DOHH2 (cell line): Measurements from ENCODE around the gene MAP6.

ENCODE experiments used
- H3F3A ChIP-seq: fragments of 200-600 bp; sonication (generic), shearing (Covaris generic); 2 replicates; pipeline ENCODE4 v1.6.0; 2016; ENCODE audit warnings: antibody characterized with exemption, mild to moderate bottlenecking; ENCODE audit not compliant: control insufficient read depth, insufficient read depth
- H3K27ac ChIP-seq: fragments of 200-600 bp; sonication (generic); 2 replicates; pipeline ENCODE4 v1.5.1; 2014; ENCODE audit warnings: low read depth, mild to moderate bottlenecking, low read length, moderate library complexity
- H3K27me3 ChIP-seq: fragments of 200-600 bp; sonication (generic); 2 replicates; pipeline ENCODE4 v1.6.1; 2014; ENCODE audit warnings: mild to moderate bottlenecking, low read length, mixed read lengths; ENCODE audit not compliant: control insufficient read depth
- H3K36me3 ChIP-seq: fragments of 200-600 bp; sonication (generic); 2 replicates; pipeline ENCODE4 v1.6.1; 2014; ENCODE audit warnings: mild to moderate bottlenecking, low read length, moderate library complexity, mixed read lengths; ENCODE audit not compliant: control insufficient read depth
- H3K4me1 ChIP-seq: fragments of 200-600 bp; sonication (generic); 2 replicates; pipeline ENCODE4 v1.6.1; 2014; ENCODE audit warnings: mild to moderate bottlenecking, low read length, mixed read lengths; ENCODE audit not compliant: control insufficient read depth
- H3K4me2 ChIP-seq: fragments of 200-600 bp; sonication (generic); 2 replicates; pipeline ENCODE4 v1.6.0; 2014; ENCODE audit warnings: mild to moderate bottlenecking, low read length, moderate library complexity
- H3K4me3 ChIP-seq: fragments of 200-600 bp; sonication (generic); 2 replicates; pipeline ENCODE4 v1.5.1; 2014; ENCODE audit warnings: mild to moderate bottlenecking, low read length, mixed read lengths
- H3K79me2 ChIP-seq: fragments of 200-600 bp; sonication (generic); 2 replicates; pipeline ENCODE4 v1.6.1; 2014; ENCODE audit warnings: mild to moderate bottlenecking, low read length, mixed read lengths; ENCODE audit not compliant: control insufficient read depth
- H3K9me2 ChIP-seq: fragments of 200-600 bp; sonication (generic); replicated peaks from 2 replicates; pipeline ENCODE4 v1.6.1; 2014; ENCODE audit warnings: mild to moderate bottlenecking, low read length, mixed read lengths; ENCODE audit not compliant: control insufficient read depth
- H3K9me3 ChIP-seq: fragments of 200-600 bp; sonication (generic); 2 replicates; pipeline ENCODE4 v1.6.1; 2014; ENCODE audit warnings: antibody characterized with exemption, low read length, mixed read lengths; ENCODE audit not compliant: control insufficient read depth, insufficient read depth
- H4K20me1 ChIP-seq: fragments of 200-600 bp; sonication (generic); 2 replicates; pipeline ENCODE4 v1.6.0; 2014; ENCODE audit warnings: low read depth, mild to moderate bottlenecking, antibody characterized with exemption, low read length, moderate library complexity; ENCODE audit not compliant: control insufficient read depth, insufficient read depth
- CTCF ChIP-seq: fragments of 200-600 bp; sonication (generic); IDR thresholded peaks from one replicate; pipeline ENCODE4 v1.5.1; 2014; ENCODE audit warnings: antibody characterized with exemption, mild to moderate bottlenecking, low read depth, low read length; ENCODE audit not compliant: poor library complexity, severe bottlenecking
- EZH2phosphoT487 ChIP-seq: fragments of 200-600 bp; sonication (generic); IDR thresholded peaks from 2 replicates; pipeline ENCODE4 v1.6.1; 2017; ENCODE audit warnings: borderline replicate concordance, mild to moderate bottlenecking, antibody characterized with exemption, low read length, moderate library complexity, mixed read lengths

Gene MAP6

GRCh38 chr11:75557666-75558494 is 111.0 kb downstream of the MAP6 start:
- peaks cover 13% of the 10 kb centered on the region for H3K4me1 ChIP-seq
- TF ChIP-seq EZH2phosphoT487, result no peak
- TF ChIP-seq CTCF, result no peak
- no peak overlapping the region for H3K4me2 ChIP-seq
- H3K4me3 ChIP-seq, result no peak overlapping the region
- no peak overlapping the region for H3K27ac ChIP-seq
- peaks cover 42% of the 10 kb centered on the region for H3K27me3 ChIP-seq
- H3K36me3 ChIP-seq, result no peaks in the 10 kb centered on the region
- no peaks in the 10 kb centered on the region for H3K79me2 ChIP-seq
- no peaks in the 10 kb centered on the region for H3F3A ChIP-seq
- no peaks in the 10 kb centered on the region for H4K20me1 ChIP-seq
- H3K9me2 ChIP-seq, result no peaks in the 10 kb centered on the region
- no peaks in the 10 kb centered on the region for H3K9me3 ChIP-seq

- peaks cover 26% of the 10 kb centered on the region for H3K27me3 ChIP-seq
- H3K36me3 ChIP-seq, result no peaks in the 10 kb centered on the region
- H3K4me2 ChIP-seq, result no peak overlapping the region
- no peaks in the 10 kb centered on the region for H3K9me3 ChIP-seq
- H4K20me1 ChIP-seq, result no peaks in the 10 kb centered on the region
- H3K27ac ChIP-seq, result no peak overlapping the region
- no peaks in the 10 kb centered on the region for H3K79me2 ChIP-seq
- TF ChIP-seq CTCF (no peak), EZH2phosphoT487 (no peak)
- no peak overlapping the region for H3K4me3 ChIP-seq
- H3K9me2 ChIP-seq, result no peaks in the 10 kb centered on the region
- no peaks in the 10 kb centered on the region; the same call in 1 of the 2 replicates for H3K4me1 ChIP-seq
- no peaks in the 10 kb centered on the region for H3F3A ChIP-seq
These were observed 112.6 kb downstream of the MAP6 start for GRCh38 chr11:75556275-75556674.

GRCh38 chr11:75555079-75555811 is 113.6 kb downstream of the MAP6 start:
- Histone ChIP-seq H3K79me2 (no peaks in the 10 kb centered on the region), H4K20me1 (no peaks in the 10 kb centered on the region), H3K27ac (no peak overlapping the region), H3K4me2 (no peak overlapping the region), H3K36me3 (no peaks in the 10 kb centered on the region), H3K4me3 (no peak overlapping the region), H3K27me3 (peaks cover 15% of the 10 kb centered on the region), H3F3A (no peaks in the 10 kb centered on the region), H3K9me2 (no peaks in the 10 kb centered on the region), H3K9me3 (no peaks in the 10 kb centered on the region), H3K4me1 (no peaks in the 10 kb centered on the region)
- TF ChIP-seq CTCF (no peak), EZH2phosphoT487 (no peak)
